ENCODE measurements around the gene MXRA7. TPM values are rescaled to one million over a fixed set of nuclear protein-coding genes. Genes with fewer than 3 reads are reported as not detected.
A peak's percentile ranks its signal among the peaks of the same experiment; 100 is the strongest.

The MXRA7 gene
- polyA plus RNA-seq, 1 of the 3 experiments (the other 2 are of a cell fraction) = 154 TPM

DNA sequence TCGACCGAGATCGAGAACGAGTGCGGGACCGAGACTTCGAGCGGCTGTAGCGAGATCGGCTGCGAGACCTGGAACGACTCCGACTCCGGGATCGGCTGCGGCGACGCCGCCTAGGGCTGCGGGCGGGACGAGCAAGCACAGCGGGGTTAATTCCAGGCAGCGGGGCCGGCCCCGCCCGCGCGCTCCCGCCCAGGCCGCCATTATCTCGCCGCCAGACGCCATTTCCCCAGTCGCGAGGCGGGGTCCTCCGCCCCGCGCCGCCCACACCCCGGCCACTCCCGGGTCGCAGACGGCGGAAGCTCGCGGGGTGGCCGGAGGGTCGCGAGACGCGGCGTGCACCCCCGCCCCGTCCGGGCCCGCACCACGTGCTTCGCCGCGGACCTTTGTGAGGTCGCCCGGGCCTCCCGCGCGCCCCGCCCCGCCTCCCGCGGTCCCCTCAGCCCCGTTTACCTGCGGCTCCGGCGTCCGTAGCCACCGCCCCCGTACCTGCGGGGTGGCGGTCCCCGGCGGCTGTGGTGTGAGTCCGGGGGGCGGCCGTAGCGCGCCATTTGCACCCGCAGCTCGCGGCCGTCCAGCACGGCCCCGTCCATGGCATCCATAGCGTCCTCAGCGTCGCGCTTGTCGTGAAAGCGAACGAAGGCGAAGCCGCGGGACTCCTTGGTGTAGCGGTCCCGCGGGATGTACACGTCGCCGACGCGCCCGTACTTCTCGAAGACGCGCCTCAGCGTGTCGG, 25.8 kb upstream of the MXRA7 start (continued):
- TF ChIP-seq, protein P1, sequence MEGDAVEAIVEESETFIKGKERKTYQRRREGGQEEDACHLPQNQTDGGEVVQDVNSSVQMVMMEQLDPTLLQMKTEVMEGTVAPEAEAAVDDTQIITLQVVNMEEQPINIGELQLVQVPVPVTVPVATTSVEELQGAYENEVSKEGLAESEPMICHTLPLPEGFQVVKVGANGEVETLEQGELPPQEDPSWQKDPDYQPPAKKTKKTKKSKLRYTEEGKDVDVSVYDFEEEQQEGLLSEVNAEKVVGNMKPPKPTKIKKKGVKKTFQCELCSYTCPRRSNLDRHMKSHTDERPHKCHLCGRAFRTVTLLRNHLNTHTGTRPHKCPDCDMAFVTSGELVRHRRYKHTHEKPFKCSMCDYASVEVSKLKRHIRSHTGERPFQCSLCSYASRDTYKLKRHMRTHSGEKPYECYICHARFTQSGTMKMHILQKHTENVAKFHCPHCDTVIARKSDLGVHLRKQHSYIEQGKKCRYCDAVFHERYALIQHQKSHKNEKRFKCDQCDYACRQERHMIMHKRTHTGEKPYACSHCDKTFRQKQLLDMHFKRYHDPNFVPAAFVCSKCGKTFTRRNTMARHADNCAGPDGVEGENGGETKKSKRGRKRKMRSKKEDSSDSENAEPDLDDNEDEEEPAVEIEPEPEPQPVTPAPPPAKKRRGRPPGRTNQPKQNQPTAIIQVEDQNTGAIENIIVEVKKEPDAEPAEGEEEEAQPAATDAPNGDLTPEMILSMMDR (IDR thresholded peaks at IDR 0.05) = peak; percentile 30
- TF ChIP-seq TEAD4 (IDR thresholded peaks at IDR 0.05; ENCODE audit: borderline replicate concordance, insufficient read depth) (peak; percentile 92), EP300 (IDR thresholded peaks at IDR 0.05; ENCODE audit: borderline replicate concordance in 1 of 2, low read depth in 1 of 2, low read length in 1 of 2) (no peak), SIN3A (IDR thresholded peaks at IDR 0.05; ENCODE audit: borderline replicate concordance, low read depth, low read length) (peak; percentile 77; the same call in 1 of the 2 replicates), GATA2 (CRISPR knock-in tag; IDR thresholded peaks at IDR 0.05) (0 out of 2 replicates have a peak, but pooled peaks have one; percentile 16), NRF1 (IDR thresholded peaks at IDR 0.05; ENCODE audit: low read depth, low read length) (no peak), JUND (IDR thresholded peaks at IDR 0.05) (no peak)
- TF ChIP-seq, protein P2, sequence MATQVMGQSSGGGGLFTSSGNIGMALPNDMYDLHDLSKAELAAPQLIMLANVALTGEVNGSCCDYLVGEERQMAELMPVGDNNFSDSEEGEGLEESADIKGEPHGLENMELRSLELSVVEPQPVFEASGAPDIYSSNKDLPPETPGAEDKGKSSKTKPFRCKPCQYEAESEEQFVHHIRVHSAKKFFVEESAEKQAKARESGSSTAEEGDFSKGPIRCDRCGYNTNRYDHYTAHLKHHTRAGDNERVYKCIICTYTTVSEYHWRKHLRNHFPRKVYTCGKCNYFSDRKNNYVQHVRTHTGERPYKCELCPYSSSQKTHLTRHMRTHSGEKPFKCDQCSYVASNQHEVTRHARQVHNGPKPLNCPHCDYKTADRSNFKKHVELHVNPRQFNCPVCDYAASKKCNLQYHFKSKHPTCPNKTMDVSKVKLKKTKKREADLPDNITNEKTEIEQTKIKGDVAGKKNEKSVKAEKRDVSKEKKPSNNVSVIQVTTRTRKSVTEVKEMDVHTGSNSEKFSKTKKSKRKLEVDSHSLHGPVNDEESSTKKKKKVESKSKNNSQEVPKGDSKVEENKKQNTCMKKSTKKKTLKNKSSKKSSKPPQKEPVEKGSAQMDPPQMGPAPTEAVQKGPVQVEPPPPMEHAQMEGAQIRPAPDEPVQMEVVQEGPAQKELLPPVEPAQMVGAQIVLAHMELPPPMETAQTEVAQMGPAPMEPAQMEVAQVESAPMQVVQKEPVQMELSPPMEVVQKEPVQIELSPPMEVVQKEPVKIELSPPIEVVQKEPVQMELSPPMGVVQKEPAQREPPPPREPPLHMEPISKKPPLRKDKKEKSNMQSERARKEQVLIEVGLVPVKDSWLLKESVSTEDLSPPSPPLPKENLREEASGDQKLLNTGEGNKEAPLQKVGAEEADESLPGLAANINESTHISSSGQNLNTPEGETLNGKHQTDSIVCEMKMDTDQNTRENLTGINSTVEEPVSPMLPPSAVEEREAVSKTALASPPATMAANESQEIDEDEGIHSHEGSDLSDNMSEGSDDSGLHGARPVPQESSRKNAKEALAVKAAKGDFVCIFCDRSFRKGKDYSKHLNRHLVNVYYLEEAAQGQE (IDR thresholded peaks at IDR 0.05; ENCODE audit: low read depth, low read length) = no peak; the same call in 1 of the 2 replicates
- TF ChIP-seq, protein P3, sequence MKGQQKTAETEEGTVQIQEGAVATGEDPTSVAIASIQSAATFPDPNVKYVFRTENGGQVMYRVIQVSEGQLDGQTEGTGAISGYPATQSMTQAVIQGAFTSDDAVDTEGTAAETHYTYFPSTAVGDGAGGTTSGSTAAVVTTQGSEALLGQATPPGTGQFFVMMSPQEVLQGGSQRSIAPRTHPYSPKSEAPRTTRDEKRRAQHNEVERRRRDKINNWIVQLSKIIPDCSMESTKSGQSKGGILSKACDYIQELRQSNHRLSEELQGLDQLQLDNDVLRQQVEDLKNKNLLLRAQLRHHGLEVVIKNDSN (IDR thresholded peaks at IDR 0.05; ENCODE audit: borderline replicate concordance, low read depth) = no peak
- TF ChIP-seq, protein P4, sequence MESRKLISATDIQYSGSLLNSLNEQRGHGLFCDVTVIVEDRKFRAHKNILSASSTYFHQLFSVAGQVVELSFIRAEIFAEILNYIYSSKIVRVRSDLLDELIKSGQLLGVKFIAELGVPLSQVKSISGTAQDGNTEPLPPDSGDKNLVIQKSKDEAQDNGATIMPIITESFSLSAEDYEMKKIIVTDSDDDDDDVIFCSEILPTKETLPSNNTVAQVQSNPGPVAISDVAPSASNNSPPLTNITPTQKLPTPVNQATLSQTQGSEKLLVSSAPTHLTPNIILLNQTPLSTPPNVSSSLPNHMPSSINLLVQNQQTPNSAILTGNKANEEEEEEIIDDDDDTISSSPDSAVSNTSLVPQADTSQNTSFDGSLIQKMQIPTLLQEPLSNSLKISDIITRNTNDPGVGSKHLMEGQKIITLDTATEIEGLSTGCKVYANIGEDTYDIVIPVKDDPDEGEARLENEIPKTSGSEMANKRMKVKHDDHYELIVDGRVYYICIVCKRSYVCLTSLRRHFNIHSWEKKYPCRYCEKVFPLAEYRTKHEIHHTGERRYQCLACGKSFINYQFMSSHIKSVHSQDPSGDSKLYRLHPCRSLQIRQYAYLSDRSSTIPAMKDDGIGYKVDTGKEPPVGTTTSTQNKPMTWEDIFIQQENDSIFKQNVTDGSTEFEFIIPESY (IDR thresholded peaks at IDR 0.05; ENCODE audit: borderline replicate concordance, low read depth) = no peak; the same call in 1 of the 2 replicates

All from SK-N-SH (cell line).